ENCODE data around the gene THAP3.
A peak's percentile ranks its signal among the peaks of the same experiment; 100 is the strongest.

THAP3 gene

GRCh38 chr1:6624710-6625583, at the start of gene THAP3:
Gene THAP3, plus strand, starts transcription at chr1:6624868. Its CDS starts 351 bp downstream, at chr1:6625219.
- Histone ChIP-seq H3K36me3 (ENCODE audit: insufficient read depth, low read length) (peaks cover 17% of the 10 kb centered on the region), H3K4me1 (ENCODE audit: insufficient read depth, low read length) (no peaks in the 10 kb centered on the region), H3K9ac (ENCODE audit: low read depth, low read length) (peak within 1 kb of the TSS; percentile 66), H3K9me3 (ENCODE audit: control insufficient read depth, insufficient read depth, low read length) (no peaks in the 10 kb centered on the region)

GRCh38 chr1:6577831-6578525, 46.7 kb upstream of the THAP3 start:
- Histone ChIP-seq H3K36me3 (ENCODE audit: insufficient read depth, low read length) (peaks cover 4% of the 10 kb centered on the region; the same call in 1 of the 2 replicates), H3K9ac (ENCODE audit: low read depth, low read length) (no peak overlapping the region), H3K9me3 (ENCODE audit: control insufficient read depth, insufficient read depth, low read length) (no peaks in the 10 kb centered on the region), H3K4me1 (ENCODE audit: insufficient read depth, low read length) (no peaks in the 10 kb centered on the region; the same call in 1 of the 2 replicates)

GRCh38 chr1:6578624-6579373, 45.9 kb upstream of the THAP3 start:
- no peaks in the 10 kb centered on the region; the same call in 1 of the 2 replicates for H3K4me1 ChIP-seq (ENCODE audit: insufficient read depth, low read length)

GRCh38 chr1:6579374-6580118, 45.1 kb upstream of the THAP3 start, which contains the start of gene ZBTB48:
Gene ZBTB48, plus strand, starts transcription at chr1:6579994. Its CDS starts 616 bp downstream, at chr1:6580610.
- Histone ChIP-seq H3K36me3 (ENCODE audit: insufficient read depth, low read length) (peaks cover 4% of the 10 kb centered on the region; the same call in 1 of the 2 replicates), H3K9ac (ENCODE audit: low read depth, low read length) (peak within 1 kb of the TSS; percentile 64), H3K4me1 (ENCODE audit: insufficient read depth, low read length) (no peaks in the 10 kb centered on the region; the same call in 1 of the 2 replicates), H3K9me3 (ENCODE audit: control insufficient read depth, insufficient read depth, low read length) (no peaks in the 10 kb centered on the region)

More at GRCh38 chr1:6578624-6579373, 45.9 kb upstream of the THAP3 start:
- Histone ChIP-seq H3K9me3 (ENCODE audit: control insufficient read depth, insufficient read depth, low read length) (no peaks in the 10 kb centered on the region), H3K36me3 (ENCODE audit: insufficient read depth, low read length) (peaks cover 4% of the 10 kb centered on the region; the same call in 1 of the 2 replicates), H3K9ac (ENCODE audit: low read depth, low read length) (peak overlapping the region; percentile 64; the same call in 1 of the 2 replicates)

GRCh38 chr1:6580119-6580592, 44.5 kb upstream of the THAP3 start:
- H3K36me3 ChIP-seq (ENCODE audit: insufficient read depth, low read length): peaks cover 4% of the 10 kb centered on the region; the same call in 1 of the 2 replicates
- H3K9me3 ChIP-seq (ENCODE audit: control insufficient read depth, insufficient read depth, low read length): no peaks in the 10 kb centered on the region
- H3K4me1 ChIP-seq (ENCODE audit: insufficient read depth, low read length): no peaks in the 10 kb centered on the region; the same call in 1 of the 2 replicates
- H3K9ac ChIP-seq (ENCODE audit: low read depth, low read length): peak overlapping the region; percentile 64

GRCh38 chr1:6580593-6581409, 43.9 kb upstream of the THAP3 start:
- no peaks in the 10 kb centered on the region; the same call in 1 of the 2 replicates for H3K4me1 ChIP-seq (ENCODE audit: insufficient read depth, low read length)
- H3K9me3 ChIP-seq (ENCODE audit: control insufficient read depth, insufficient read depth, low read length): no peaks in the 10 kb centered on the region
- peak overlapping the region; percentile 64; the same call in 1 of the 2 replicates for H3K9ac ChIP-seq (ENCODE audit: low read depth, low read length)
- H3K36me3 ChIP-seq (ENCODE audit: insufficient read depth, low read length): peaks cover 4% of the 10 kb centered on the region; the same call in 1 of the 2 replicates

- Histone ChIP-seq H3K9me3 (ENCODE audit: control insufficient read depth, insufficient read depth, low read length) (no peaks in the 10 kb centered on the region), H3K36me3 (ENCODE audit: insufficient read depth, low read length) (peaks cover 4% of the 10 kb centered on the region; the same call in 1 of the 2 replicates), H3K4me1 (ENCODE audit: insufficient read depth, low read length) (no peaks in the 10 kb centered on the region; the same call in 1 of the 2 replicates), H3K9ac (ENCODE audit: low read depth, low read length) (no peak overlapping the region)
Observed at GRCh38 chr1:6581561-6582305, 42.9 kb upstream of the THAP3 start.

GRCh38 chr1:6582370-6582769, 42.3 kb upstream of the THAP3 start:
- H3K9ac ChIP-seq (ENCODE audit: low read depth, low read length): no peak overlapping the region
- H3K9me3 ChIP-seq (ENCODE audit: control insufficient read depth, insufficient read depth, low read length): no peaks in the 10 kb centered on the region
- no peaks in the 10 kb centered on the region; the same call in 1 of the 2 replicates for H3K4me1 ChIP-seq (ENCODE audit: insufficient read depth, low read length)
- peaks cover 4% of the 10 kb centered on the region; the same call in 1 of the 2 replicates for H3K36me3 ChIP-seq (ENCODE audit: insufficient read depth, low read length)

- Histone ChIP-seq H3K36me3 (ENCODE audit: insufficient read depth, low read length) (peaks cover 4% of the 10 kb centered on the region), H3K9me3 (ENCODE audit: control insufficient read depth, insufficient read depth, low read length) (no peaks in the 10 kb centered on the region), H3K9ac (ENCODE audit: low read depth, low read length) (no peak overlapping the region), H3K4me1 (ENCODE audit: insufficient read depth, low read length) (no peaks in the 10 kb centered on the region; the same call in 1 of the 2 replicates)
Observed at GRCh38 chr1:6584126-6585080, 40.3 kb upstream of the THAP3 start.

GRCh38 chr1:6585081-6585722, 39.5 kb upstream of the THAP3 start:
- no peak overlapping the region for H3K9ac ChIP-seq (ENCODE audit: low read depth, low read length)
- H3K36me3 ChIP-seq (ENCODE audit: insufficient read depth, low read length): peaks cover 4% of the 10 kb centered on the region
- no peaks in the 10 kb centered on the region; the same call in 1 of the 2 replicates for H3K4me1 ChIP-seq (ENCODE audit: insufficient read depth, low read length)

GRCh38 chr1:6585841-6586240, 38.8 kb upstream of the THAP3 start:
- no peaks in the 10 kb centered on the region for H3K9me3 ChIP-seq (ENCODE audit: control insufficient read depth, insufficient read depth, low read length)
- H3K4me1 ChIP-seq (ENCODE audit: insufficient read depth, low read length): no peaks in the 10 kb centered on the region
- peaks cover 4% of the 10 kb centered on the region for H3K36me3 ChIP-seq (ENCODE audit: insufficient read depth, low read length)
- no peak overlapping the region for H3K9ac ChIP-seq (ENCODE audit: low read depth, low read length)

More at GRCh38 chr1:6585081-6585722, 39.5 kb upstream of the THAP3 start:
- no peaks in the 10 kb centered on the region for H3K9me3 ChIP-seq (ENCODE audit: control insufficient read depth, insufficient read depth, low read length)

All from ES-I3 (cell line).